A549 (cell line): Measurements from ENCODE around the gene ARHGEF19.

Experiments
- CHD4 ChIP-seq: fragments of 200-600 bp; sonication (generic); IDR thresholded peaks from 2 replicates; pipeline ENCODE4 v1.6.1; 2016; ENCODE audit warnings: antibody characterized with exemption, mild to moderate bottlenecking, borderline replicate concordance
- EP300 ChIP-seq, 2 experiments: fragments of >200 bp; sonication (Bioruptor Twin); formaldehyde crosslinking; IDR thresholded peaks; 2 replicates in 1 of 2; 3 replicates in 1 of 2; pipeline ENCODE4 v1.6.1; 2016 to 2017
- KDM5A ChIP-seq: fragments of 200-600 bp; sonication (generic); IDR thresholded peaks from 2 replicates; pipeline ENCODE4 v1.6.1; 2016; ENCODE audit warnings: antibody characterized with exemption, mild to moderate bottlenecking
- PHF8 ChIP-seq: fragments of 200-600 bp; sonication (generic); IDR thresholded peaks from 2 replicates; pipeline ENCODE4 v1.6.1; 2016; ENCODE audit warnings: low read depth, mild to moderate bottlenecking, antibody characterized with exemption, moderate library complexity, borderline replicate concordance
- POLR2A ChIP-seq: IDR thresholded peaks from 2 replicates; pipeline ENCODE4 v1.6.1; 2012; ENCODE audit warnings: mild to moderate bottlenecking, low read length
- RNF2 ChIP-seq: fragments of 200-600 bp; sonication (generic); IDR thresholded peaks from 2 replicates; pipeline ENCODE4 v1.6.1; 2016; ENCODE audit warnings: low read depth, mild to moderate bottlenecking, antibody characterized with exemption, moderate library complexity, borderline replicate concordance
- TF ChIP-seq, protein P1 (sequence below): fragments of >200 bp; sonication (Bioruptor Twin); formaldehyde crosslinking; IDR thresholded peaks from 3 replicates; pipeline ENCODE4 v1.5.1; 2016
- TF ChIP-seq, protein P2 (sequence below): fragments of 450-650 bp; IDR thresholded peaks from 2 replicates; pipeline ENCODE4 v1.6.1; 2014; ENCODE audit warnings: antibody characterized with exemption
- TF ChIP-seq, protein P3 (sequence below): IDR thresholded peaks from 2 replicates; pipeline ENCODE4 v1.6.1; 2012

DNA sequence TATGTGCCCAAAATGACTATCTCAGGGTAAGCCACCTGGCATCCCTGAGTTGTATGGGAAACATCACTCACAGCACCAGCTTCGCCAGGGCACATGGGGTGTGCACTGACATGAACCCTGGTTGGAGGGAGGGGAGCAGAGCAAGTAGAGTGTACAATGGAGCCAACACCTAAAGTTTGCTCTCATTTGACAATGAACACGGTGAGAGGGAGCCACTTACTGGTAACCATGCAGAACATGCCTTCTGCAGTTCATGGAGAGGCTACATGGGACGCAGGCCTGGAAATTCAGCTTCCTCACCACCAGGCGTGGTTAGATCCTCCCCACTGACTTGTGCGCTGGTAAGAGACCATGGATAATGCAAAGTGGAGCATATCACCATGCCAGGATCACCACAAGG, 34.5 kb upstream of the ARHGEF19 start:
- TF ChIP-seq, protein P1, sequence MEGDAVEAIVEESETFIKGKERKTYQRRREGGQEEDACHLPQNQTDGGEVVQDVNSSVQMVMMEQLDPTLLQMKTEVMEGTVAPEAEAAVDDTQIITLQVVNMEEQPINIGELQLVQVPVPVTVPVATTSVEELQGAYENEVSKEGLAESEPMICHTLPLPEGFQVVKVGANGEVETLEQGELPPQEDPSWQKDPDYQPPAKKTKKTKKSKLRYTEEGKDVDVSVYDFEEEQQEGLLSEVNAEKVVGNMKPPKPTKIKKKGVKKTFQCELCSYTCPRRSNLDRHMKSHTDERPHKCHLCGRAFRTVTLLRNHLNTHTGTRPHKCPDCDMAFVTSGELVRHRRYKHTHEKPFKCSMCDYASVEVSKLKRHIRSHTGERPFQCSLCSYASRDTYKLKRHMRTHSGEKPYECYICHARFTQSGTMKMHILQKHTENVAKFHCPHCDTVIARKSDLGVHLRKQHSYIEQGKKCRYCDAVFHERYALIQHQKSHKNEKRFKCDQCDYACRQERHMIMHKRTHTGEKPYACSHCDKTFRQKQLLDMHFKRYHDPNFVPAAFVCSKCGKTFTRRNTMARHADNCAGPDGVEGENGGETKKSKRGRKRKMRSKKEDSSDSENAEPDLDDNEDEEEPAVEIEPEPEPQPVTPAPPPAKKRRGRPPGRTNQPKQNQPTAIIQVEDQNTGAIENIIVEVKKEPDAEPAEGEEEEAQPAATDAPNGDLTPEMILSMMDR: no peak
- TF ChIP-seq, protein P2, sequence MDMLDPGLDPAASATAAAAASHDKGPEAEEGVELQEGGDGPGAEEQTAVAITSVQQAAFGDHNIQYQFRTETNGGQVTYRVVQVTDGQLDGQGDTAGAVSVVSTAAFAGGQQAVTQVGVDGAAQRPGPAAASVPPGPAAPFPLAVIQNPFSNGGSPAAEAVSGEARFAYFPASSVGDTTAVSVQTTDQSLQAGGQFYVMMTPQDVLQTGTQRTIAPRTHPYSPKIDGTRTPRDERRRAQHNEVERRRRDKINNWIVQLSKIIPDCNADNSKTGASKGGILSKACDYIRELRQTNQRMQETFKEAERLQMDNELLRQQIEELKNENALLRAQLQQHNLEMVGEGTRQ: no peak
- TF ChIP-seq POLR2A: no peak
- no peak for TF ChIP-seq CHD4
- TF ChIP-seq KDM5A: no peak
- no peak for TF ChIP-seq RNF2
- TF ChIP-seq PHF8: no peak
- TF ChIP-seq, protein P3, sequence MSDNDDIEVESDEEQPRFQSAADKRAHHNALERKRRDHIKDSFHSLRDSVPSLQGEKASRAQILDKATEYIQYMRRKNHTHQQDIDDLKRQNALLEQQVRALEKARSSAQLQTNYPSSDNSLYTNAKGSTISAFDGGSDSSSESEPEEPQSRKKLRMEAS: no peak
- TF ChIP-seq EP300 (IDR thresholded peaks at IDR 0.05): no peak
